Osteoblast (primary cell): ENCODE results near the gene NPLOC4. TPM values are rescaled to one million over a fixed set of nuclear protein-coding genes. Genes with fewer than 3 reads are reported as not detected.

Experiments used
- DNase-seq: peaks from one replicate; pipeline ENCODE4 v3.0.0; 2011; ENCODE audit warnings: low spot score, mixed read lengths; ENCODE audit not compliant: insufficient read length; ENCODE audit errors: missing footprints
- H2AFZ ChIP-seq: 2 replicates; pipeline ENCODE4 v1.6.0; 2011; ENCODE audit warnings: mild to moderate bottlenecking, low read length
- H3K27ac ChIP-seq: 2 replicates; pipeline ENCODE4 v1.5.1; 2011; ENCODE audit warnings: mild to moderate bottlenecking, low read depth, low read length, moderate library complexity
- H3K27me3 ChIP-seq: 2 replicates; pipeline ENCODE4 v1.6.0; 2012; ENCODE audit warnings: mild to moderate bottlenecking, control low read depth, inconsistent platforms, low read length, moderate library complexity; ENCODE audit not compliant: insufficient read depth
- H3K36me3 ChIP-seq: 2 replicates; pipeline ENCODE4 v1.5.1; 2011; ENCODE audit warnings: mild to moderate bottlenecking, low read length, control low read depth, moderate library complexity; ENCODE audit not compliant: insufficient read depth
- H3K4me1 ChIP-seq: 2 replicates; pipeline ENCODE4 v1.5.1; 2011; ENCODE audit warnings: mild to moderate bottlenecking, low read length, control low read depth, moderate library complexity; ENCODE audit not compliant: insufficient read depth
- H3K4me2 ChIP-seq: 2 replicates; pipeline ENCODE4 v1.6.0; 2011; ENCODE audit warnings: mild to moderate bottlenecking, low read length; ENCODE audit not compliant: insufficient read depth
- H3K4me3 ChIP-seq: fragments of 200-600 bp; sonication (generic); 3 replicates; pipeline ENCODE4 v1.5.1; 2012; ENCODE audit warnings: mild to moderate bottlenecking, low read length, inconsistent platforms; ENCODE audit not compliant: insufficient read depth
- H3K79me2 ChIP-seq: 2 replicates; pipeline ENCODE4 v1.6.0; 2012; ENCODE audit warnings: mild to moderate bottlenecking, low read length, control low read depth, inconsistent platforms; ENCODE audit not compliant: insufficient read depth
- H3K9me3 ChIP-seq: 2 replicates; pipeline ENCODE4 v1.5.1; 2011; ENCODE audit warnings: low read depth, low read length, control low read depth
- H4K20me1 ChIP-seq: 2 replicates; pipeline ENCODE4 v1.6.0; 2012; ENCODE audit warnings: mild to moderate bottlenecking, low read length, control low read depth; ENCODE audit not compliant: insufficient read depth
- total RNA-seq: library from RNA; depleted of rRNA; stranded (reverse); fragments of >200 nt; gene quantifications from 2 replicates; pipeline ENCODE4 v1.2.3, GENCODE V29; 2012
- TF ChIP-seq, protein P1 (sequence below): IDR thresholded peaks from 2 replicates; pipeline ENCODE4 v1.5.1; 2011; ENCODE audit warnings: mild to moderate bottlenecking, low read depth, low read length, moderate library complexity; ENCODE audit errors: extremely low read depth

The NPLOC4 gene
- total RNA-seq, 1 donor, result 118 TPM

DNA sequence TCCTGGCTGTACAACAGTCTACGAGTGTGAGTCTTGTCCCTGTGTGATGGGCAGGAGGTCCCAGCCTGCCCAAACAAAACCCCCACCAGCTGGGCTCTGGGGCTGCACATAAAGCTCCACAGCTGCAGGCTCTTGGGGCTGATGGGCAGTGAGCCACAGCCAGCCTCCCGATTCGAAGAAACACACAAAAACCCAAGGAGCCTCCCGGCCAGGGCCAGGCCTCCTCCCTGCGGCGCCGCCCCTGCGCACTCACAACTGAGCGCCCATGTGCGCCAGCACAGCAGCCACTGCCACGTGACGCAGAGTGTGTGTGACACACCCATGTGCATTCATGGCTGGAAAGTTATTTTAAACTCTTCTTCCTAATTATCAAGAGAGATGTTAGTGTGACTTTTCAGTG is 54.2 kb downstream of the NPLOC4 start:
- Histone ChIP-seq H3K27me3 (no peaks in the 10 kb centered on the region), H3K4me3 (no peak overlapping the region), H4K20me1 (no peaks in the 10 kb centered on the region), H3K79me2 (peaks cover 40% of the 10 kb centered on the region), H3K9me3 (no peaks in the 10 kb centered on the region), H3K27ac (peak overlapping the region; percentile 75), H3K36me3 (peaks cover 46% of the 10 kb centered on the region), H3K4me1 (peaks cover 55% of the 10 kb centered on the region), H2AFZ (no peak overlapping the region), H3K4me2 (peak overlapping the region; percentile 40)
- DNase-seq, result peak; percentile 84
- TF ChIP-seq, protein P1, sequence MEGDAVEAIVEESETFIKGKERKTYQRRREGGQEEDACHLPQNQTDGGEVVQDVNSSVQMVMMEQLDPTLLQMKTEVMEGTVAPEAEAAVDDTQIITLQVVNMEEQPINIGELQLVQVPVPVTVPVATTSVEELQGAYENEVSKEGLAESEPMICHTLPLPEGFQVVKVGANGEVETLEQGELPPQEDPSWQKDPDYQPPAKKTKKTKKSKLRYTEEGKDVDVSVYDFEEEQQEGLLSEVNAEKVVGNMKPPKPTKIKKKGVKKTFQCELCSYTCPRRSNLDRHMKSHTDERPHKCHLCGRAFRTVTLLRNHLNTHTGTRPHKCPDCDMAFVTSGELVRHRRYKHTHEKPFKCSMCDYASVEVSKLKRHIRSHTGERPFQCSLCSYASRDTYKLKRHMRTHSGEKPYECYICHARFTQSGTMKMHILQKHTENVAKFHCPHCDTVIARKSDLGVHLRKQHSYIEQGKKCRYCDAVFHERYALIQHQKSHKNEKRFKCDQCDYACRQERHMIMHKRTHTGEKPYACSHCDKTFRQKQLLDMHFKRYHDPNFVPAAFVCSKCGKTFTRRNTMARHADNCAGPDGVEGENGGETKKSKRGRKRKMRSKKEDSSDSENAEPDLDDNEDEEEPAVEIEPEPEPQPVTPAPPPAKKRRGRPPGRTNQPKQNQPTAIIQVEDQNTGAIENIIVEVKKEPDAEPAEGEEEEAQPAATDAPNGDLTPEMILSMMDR, result no peak

DNA sequence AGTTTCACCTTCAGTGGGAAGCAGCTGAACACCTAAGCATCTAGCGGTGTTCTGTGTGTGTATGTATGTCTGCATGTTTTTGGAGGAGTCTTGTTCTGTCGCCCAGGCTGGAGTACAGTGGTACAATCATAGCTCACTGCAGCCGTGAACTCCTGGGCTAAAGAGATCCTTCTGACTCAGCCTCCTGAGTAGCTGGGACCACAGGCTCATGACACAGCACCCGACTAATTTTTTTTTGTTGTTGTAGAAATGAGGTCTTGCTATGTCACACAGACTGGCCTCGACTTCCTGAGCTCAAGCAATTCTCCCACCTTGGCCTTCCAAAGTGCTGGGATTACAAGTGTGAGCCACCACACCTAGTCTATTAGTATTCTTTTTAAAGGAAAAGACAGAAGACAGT is 54.6 kb downstream of the NPLOC4 start:
- Histone ChIP-seq H4K20me1 (no peaks in the 10 kb centered on the region), H2AFZ (no peak overlapping the region), H3K4me1 (peaks cover 60% of the 10 kb centered on the region), H3K4me3 (no peak overlapping the region), H3K4me2 (peak overlapping the region; percentile 40), H3K27me3 (no peaks in the 10 kb centered on the region), H3K79me2 (peaks cover 44% of the 10 kb centered on the region), H3K36me3 (peaks cover 45% of the 10 kb centered on the region), H3K27ac (peak overlapping the region; percentile 75), H3K9me3 (no peaks in the 10 kb centered on the region)
- TF ChIP-seq, protein P1, result no peak
- no peak for DNase-seq

DNA sequence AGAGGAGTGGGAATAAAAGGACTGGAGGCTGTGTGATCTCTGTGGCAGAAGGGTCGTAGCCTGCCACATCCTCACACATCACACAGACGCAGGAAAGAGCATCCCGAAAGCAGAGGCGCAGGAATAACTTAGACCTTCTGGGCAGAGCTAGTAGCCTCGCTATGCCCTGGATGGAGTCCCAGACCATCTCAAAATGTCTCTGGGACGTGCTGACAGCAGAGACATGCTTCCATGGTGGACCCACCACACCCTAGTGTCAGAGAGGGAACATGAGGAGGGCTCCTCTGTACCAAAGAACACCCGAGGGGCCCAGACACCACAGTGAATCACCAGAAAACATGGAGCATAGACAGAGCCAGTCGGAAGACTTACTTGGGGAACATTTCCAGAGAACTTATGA is 55.2 kb downstream of the NPLOC4 start:
- Histone ChIP-seq H3K27me3 (no peaks in the 10 kb centered on the region), H3K36me3 (peaks cover 41% of the 10 kb centered on the region), H4K20me1 (no peaks in the 10 kb centered on the region), H3K4me2 (no peak overlapping the region), H3K4me1 (peaks cover 65% of the 10 kb centered on the region), H3K79me2 (peaks cover 45% of the 10 kb centered on the region), H3K9me3 (no peaks in the 10 kb centered on the region), H3K4me3 (no peak overlapping the region), H2AFZ (no peak overlapping the region), H3K27ac (peak overlapping the region; percentile 75)
- DNase-seq, result no peak
- TF ChIP-seq, protein P1, result no peak

DNA sequence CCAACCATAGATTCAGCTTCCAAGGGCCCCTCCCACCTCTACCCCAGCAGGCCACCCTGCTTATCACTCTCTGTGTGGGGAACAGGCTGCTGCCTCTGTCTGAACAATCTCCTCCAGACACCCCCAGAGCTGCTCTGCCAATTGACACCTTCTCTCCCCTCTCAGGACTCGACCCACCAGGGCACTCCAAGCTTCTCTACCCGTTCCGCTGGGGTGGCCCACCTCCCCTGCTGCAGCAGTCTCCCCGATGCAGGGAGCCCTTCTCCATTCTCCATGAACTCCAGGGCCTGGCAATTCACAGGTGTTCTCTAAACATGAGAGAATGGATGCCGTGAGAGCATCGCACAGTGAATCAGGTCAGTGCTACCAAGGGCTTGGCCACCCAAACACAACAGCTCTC is 56.4 kb downstream of the NPLOC4 start:
- Histone ChIP-seq H3K9me3 (no peaks in the 10 kb centered on the region), H3K27me3 (no peaks in the 10 kb centered on the region), H3K4me3 (no peak overlapping the region), H4K20me1 (no peaks in the 10 kb centered on the region), H3K36me3 (peaks cover 37% of the 10 kb centered on the region), H3K4me2 (no peak overlapping the region), H2AFZ (no peak overlapping the region), H3K27ac (peak overlapping the region; percentile 88), H3K79me2 (peaks cover 54% of the 10 kb centered on the region), H3K4me1 (peaks cover 77% of the 10 kb centered on the region)
- DNase-seq, result no peak
- TF ChIP-seq, protein P1, result no peak
